OCI-LY7 (cell line): Measurements from ENCODE around the gene METTL3. TPM values are rescaled to one million over a fixed set of nuclear protein-coding genes. Genes with fewer than 3 reads are reported as not detected.
A peak's percentile ranks its signal among the peaks of the same experiment; 100 is the strongest.

Experiments
- Bru-seq: library from RNA; stranded (reverse); fragments of 400-500 nt; gene quantifications from one replicate; lab custom pipeline; 2021; lab: Mats Ljungman, UMichigan
- BruChase-seq, 2 experiments: library from RNA; stranded (reverse); fragments of 400-500 nt; gene quantifications; one replicate each; lab custom pipeline; 2021; lab: Mats Ljungman, UMichigan
- BruUV-seq: library from RNA; stranded (reverse); fragments of 400-500 nt; replicated peaks from 2 replicates; lab custom pipeline; 2021; lab: Mats Ljungman, UMichigan
- CTCF ChIA-PET: fragments of 300-600 bp; sonication (Branson Sonifier 250); formaldehyde crosslinking; loops from one replicate; lab custom pipeline; 2022; ENCODE audit warnings: antibody characterized with exemption; ENCODE audit not compliant: unreplicated experiment; lab: Charles Lee
- POLR2A ChIA-PET: fragments of 300-600 bp; sonication (Branson Sonifier 250); formaldehyde crosslinking; loops from one replicate; lab custom pipeline; 2022; ENCODE audit warnings: antibody characterized with exemption; lab: Charles Lee
- DNase-seq: peaks from one replicate; pipeline ENCODE4 v3.0.0-alpha.2; 2015; ENCODE audit warnings: low spot score
- H2AFZ ChIP-seq: fragments of 200-600 bp; sonication (generic), shearing (Covaris generic); 2 replicates; pipeline ENCODE4 v1.6.1; 2014; ENCODE audit warnings: mild to moderate bottlenecking, antibody characterized with exemption, low read length, moderate library complexity
- H3K27ac ChIP-seq: fragments of 200-600 bp; sonication (generic); 2 replicates; pipeline ENCODE4 v1.5.1; 2014; ENCODE audit warnings: mixed run types, low read depth, mild to moderate bottlenecking, moderate library complexity, low read length, inconsistent platforms; ENCODE audit not compliant: poor library complexity, severe bottlenecking
- H3K36me3 ChIP-seq: fragments of 200-600 bp; sonication (generic); 2 replicates; pipeline ENCODE4 v1.6.1; 2014; ENCODE audit warnings: mild to moderate bottlenecking, antibody characterized with exemption, low read length, moderate library complexity, mixed read lengths; ENCODE audit not compliant: insufficient read depth
- H3K4me1 ChIP-seq: fragments of 200-600 bp; sonication (generic); 2 replicates; pipeline ENCODE4 v1.5.1; 2014; ENCODE audit warnings: mild to moderate bottlenecking, low read length; ENCODE audit not compliant: insufficient read depth, poor library complexity, severe bottlenecking
- H3K4me2 ChIP-seq: fragments of 200-600 bp; sonication (generic); 2 replicates; pipeline ENCODE4 v1.6.1; 2014; ENCODE audit warnings: mild to moderate bottlenecking, low read length
- H3K4me3 ChIP-seq: fragments of 200-600 bp; sonication (generic); 2 replicates; pipeline ENCODE4 v1.5.1; 2014; ENCODE audit warnings: mild to moderate bottlenecking, low read depth, low read length; ENCODE audit not compliant: poor library complexity, severe bottlenecking
- H3K79me2 ChIP-seq: fragments of 200-600 bp; sonication (generic); 2 replicates; pipeline ENCODE4 v1.6.1; 2016; ENCODE audit warnings: low read depth, mild to moderate bottlenecking, low read length, moderate library complexity, mixed read lengths; ENCODE audit not compliant: insufficient read depth
- H3K9me2 ChIP-seq: fragments of 200-600 bp; sonication (generic); 2 replicates; pipeline ENCODE4 v1.6.1; 2016; ENCODE audit warnings: mild to moderate bottlenecking, low read length, mixed read lengths; ENCODE audit not compliant: insufficient read depth
- H3K9me3 ChIP-seq: fragments of 200-600 bp; sonication (generic); 2 replicates; pipeline ENCODE4 v1.6.1; 2014; ENCODE audit warnings: mild to moderate bottlenecking, mixed run types, low read length, mixed read lengths
- H4K20me1 ChIP-seq: fragments of 200-600 bp; sonication (generic); 2 replicates; pipeline ENCODE4 v1.6.1; 2014; ENCODE audit warnings: mild to moderate bottlenecking, antibody characterized with exemption, low read length, moderate library complexity, mixed read lengths; ENCODE audit not compliant: insufficient read depth
- EZH2phosphoT487 ChIP-seq: fragments of 200-600 bp; sonication (generic); IDR thresholded peaks from 2 replicates; pipeline ENCODE4 v1.6.1; 2018; ENCODE audit warnings: low read depth, borderline replicate concordance, mild to moderate bottlenecking, mixed run types, antibody characterized with exemption, low read length, moderate library complexity, mixed read lengths
- intact Hi-C: fragments of 100-400 bp; cut with micrococcal nuclease; formaldehyde crosslinking; loops from one replicate; pipeline ENCODE4 v1.10.0; 2022; ENCODE audit not compliant: unreplicated experiment
- long read RNA-seq: library from polyadenylated mRNA; stranded (forward); transcript quantifications from one replicate; pipeline ENCODE4 v2.0.0, GENCODE V29; 2022
- total RNA-seq, 2 experiments: library from RNA; depleted of rRNA in 1 of 2; stranded (reverse); fragments of >200 nt in 1 of 2; shearing (Covaris generic) in 1 of 2; gene quantifications; 2 replicates each; pipeline ENCODE4 v1.2.3, GENCODE V29; 2014 to 2022
- TF ChIP-seq, protein P1 (sequence below): fragments of 200-600 bp; sonication (generic); conservative IDR thresholded peaks from 2 replicates; pipeline ENCODE4 v1.5.1; 2014; ENCODE audit warnings: mild to moderate bottlenecking, antibody characterized with exemption, low read length, moderate library complexity, mixed read lengths

METTL3 gene
- total RNA-seq (2014; rRNA removed; shearing (Covaris generic)) (118 and 145 TPM in 2 replicates), total RNA-seq (2022) (101 and 105 TPM in 2 replicates), Bru-seq, nascent RNA (percentile 89 among the genes with signal in this experiment), BruChase-seq, experiment 1, labeled RNA remaining after a 6-hour chase (percentile 95 among the genes with signal in this experiment), BruChase-seq, experiment 2, labeled RNA remaining after a 2-hour chase (percentile 94 among the genes with signal in this experiment)
- long read RNA-seq, transcript METTL3-201 (11 exons, 2,015 nt) = major isoform, 48 of 127 reads
- long read RNA-seq, partial matches to known transcripts = 9 of 127 reads
- long read RNA-seq, other reads (novel, unspliced or antisense) = 64 of 127 reads

- H4K20me1 ChIP-seq = no peaks in the 10 kb centered on the region
- TF ChIP-seq EZH2phosphoT487 = no peak
- TF ChIP-seq, protein P1, sequence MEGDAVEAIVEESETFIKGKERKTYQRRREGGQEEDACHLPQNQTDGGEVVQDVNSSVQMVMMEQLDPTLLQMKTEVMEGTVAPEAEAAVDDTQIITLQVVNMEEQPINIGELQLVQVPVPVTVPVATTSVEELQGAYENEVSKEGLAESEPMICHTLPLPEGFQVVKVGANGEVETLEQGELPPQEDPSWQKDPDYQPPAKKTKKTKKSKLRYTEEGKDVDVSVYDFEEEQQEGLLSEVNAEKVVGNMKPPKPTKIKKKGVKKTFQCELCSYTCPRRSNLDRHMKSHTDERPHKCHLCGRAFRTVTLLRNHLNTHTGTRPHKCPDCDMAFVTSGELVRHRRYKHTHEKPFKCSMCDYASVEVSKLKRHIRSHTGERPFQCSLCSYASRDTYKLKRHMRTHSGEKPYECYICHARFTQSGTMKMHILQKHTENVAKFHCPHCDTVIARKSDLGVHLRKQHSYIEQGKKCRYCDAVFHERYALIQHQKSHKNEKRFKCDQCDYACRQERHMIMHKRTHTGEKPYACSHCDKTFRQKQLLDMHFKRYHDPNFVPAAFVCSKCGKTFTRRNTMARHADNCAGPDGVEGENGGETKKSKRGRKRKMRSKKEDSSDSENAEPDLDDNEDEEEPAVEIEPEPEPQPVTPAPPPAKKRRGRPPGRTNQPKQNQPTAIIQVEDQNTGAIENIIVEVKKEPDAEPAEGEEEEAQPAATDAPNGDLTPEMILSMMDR = no peak
- peak; percentile 98 for DNase-seq
- ChIA-PET CTCF (interaction anchor here (0.6 to 1.2 kb wide), 3 partner anchors 12 to 35 kb away, joined by 3 to 12 read pairs (median 4); partner anchors contain the start of gene SALL2), POLR2A (interaction anchor here (0.5 to 3.5 kb wide), 10 partner anchors 9 to 1794 kb away, joined by 3 to 30 read pairs (median 4); partner anchors contain the start of gene SALL2)
- H3K9me2 ChIP-seq = no peaks in the 10 kb centered on the region
- no TSS peak for BruUV-seq
- H3K27ac ChIP-seq = peak within 1 kb of the TSS; percentile 34
- H3K9me3 ChIP-seq = no peaks in the 10 kb centered on the region
- peaks cover 43% of the 10 kb centered on the region for H3K79me2 ChIP-seq
- peak within 1 kb of the TSS; percentile 78 for H3K4me3 ChIP-seq
- peaks cover 30% of the 10 kb centered on the region for H3K36me3 ChIP-seq
- H2AFZ ChIP-seq = peak within 1 kb of the TSS; percentile 65
- peaks cover 13% of the 10 kb centered on the region for H3K4me1 ChIP-seq
- peak within 1 kb of the TSS; percentile 94 for H3K4me2 ChIP-seq
- intact Hi-C loops = loop anchor here (1.0 kb wide), 1 partner anchor 16 kb away; no protein-coding TSS in a partner anchor
Measured at GRCh38 chr14:21510735-21511657, at the start of gene METTL3. Gene METTL3 (minus strand): TSS chr14:21511340. CDS start chr14:21511223, 117 bp downstream.

GRCh38 chr14:21558703-21559170 is 47.6 kb upstream of the METTL3 start:
- intact Hi-C loops = no loop called here
- Histone ChIP-seq H4K20me1 (no peaks in the 10 kb centered on the region), H3K27ac (no peak overlapping the region), H3K9me3 (no peaks in the 10 kb centered on the region), H3K36me3 (no peaks in the 10 kb centered on the region), H3K4me2 (no peak overlapping the region), H2AFZ (no peak overlapping the region), H3K9me2 (no peaks in the 10 kb centered on the region), H3K4me1 (peaks cover 6% of the 10 kb centered on the region), H3K79me2 (no peaks in the 10 kb centered on the region), H3K4me3 (no peak overlapping the region)
- BruUV-seq = no TSS peak
- POLR2A ChIA-PET = interaction anchor here (0.9 to 1.7 kb wide), 3 partner anchors 45 to 93 kb away, joined by 3 to 16 read pairs (median 4); no protein-coding TSS in a partner anchor
- CTCF ChIA-PET = no interaction called here
- TF ChIP-seq, protein P1 = no peak
- no peak for TF ChIP-seq EZH2phosphoT487
- DNase-seq = no peak
